GM12873 (cell line): Measurements from ENCODE around the gene SOD2.

Experiments
- CTCF ChIP-seq: IDR thresholded peaks from 2 replicates; pipeline ENCODE4 v1.5.1; 2012; ENCODE audit warnings: low read depth, mild to moderate bottlenecking, moderate library complexity, low read length, control low read depth; ENCODE audit not compliant: insufficient read depth; ENCODE audit errors: missing control alignments

Gene SOD2

DNA sequence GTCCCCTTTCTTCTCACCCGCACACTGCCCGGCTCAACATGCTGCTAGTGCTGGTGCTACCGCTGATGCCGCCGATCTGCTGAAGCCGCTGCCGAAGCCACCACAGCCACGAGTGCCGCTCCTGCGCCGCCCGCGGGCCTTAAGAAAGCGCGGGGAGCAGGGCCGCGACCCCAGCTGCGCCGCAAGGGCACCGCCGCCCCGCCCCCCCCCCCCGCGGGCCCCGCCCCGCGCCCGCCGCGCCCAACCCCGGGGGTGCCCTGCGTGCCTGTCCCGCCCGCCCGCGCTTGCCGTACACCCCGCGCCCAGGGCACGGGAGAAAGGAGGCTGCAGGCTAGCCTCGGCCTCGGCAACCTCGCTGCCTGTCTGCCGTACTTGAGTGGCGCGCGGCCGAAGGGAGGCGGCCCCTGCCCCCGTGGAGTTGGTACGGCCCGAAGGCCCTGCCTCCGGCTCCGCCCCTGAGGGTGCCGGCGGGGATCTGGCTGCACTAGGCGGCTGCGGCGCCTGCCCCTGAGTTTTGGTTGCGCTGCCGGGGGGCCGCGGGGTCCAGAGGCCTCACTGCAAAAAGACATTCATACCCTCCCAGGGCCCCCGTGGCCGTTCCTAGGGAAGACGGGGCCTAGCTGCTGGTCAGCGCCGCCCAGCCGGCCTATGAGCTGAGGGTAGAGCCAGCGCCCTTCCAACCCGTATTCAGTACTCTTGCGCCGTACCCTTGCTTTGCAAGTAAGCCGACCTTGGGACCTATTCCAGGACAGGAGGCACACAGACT, at the start of gene SOD2:
TSS of gene SOD2 (minus strand) at position 114 of the 766 bp plus-strand sequence. CDS start at position 40, 74 bp downstream.
- no peak for TF ChIP-seq CTCF

- no peak for TF ChIP-seq CTCF
Observed at GRCh38 chr6:159742165-159742564, 49.1 kb upstream of the SOD2 start.

DNA sequence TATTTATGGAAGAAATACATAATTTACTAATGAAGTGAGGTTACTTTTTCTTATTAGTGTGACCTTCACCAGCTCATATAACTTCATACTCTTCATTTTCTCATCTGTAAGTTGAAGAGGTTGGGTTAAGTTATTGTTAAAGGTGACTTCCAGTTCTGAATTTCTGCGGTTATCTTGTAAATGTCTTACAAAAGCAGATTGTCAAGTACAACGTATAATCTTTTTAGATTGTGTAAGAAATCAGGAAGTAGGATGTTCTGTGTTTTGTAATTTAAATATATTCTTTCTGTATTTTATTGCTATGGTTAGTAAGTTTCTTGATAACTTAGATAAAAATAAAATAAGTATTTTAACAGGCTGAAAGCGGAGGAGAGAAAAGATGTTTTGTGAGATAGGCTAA, 46.3 kb upstream of the SOD2 start:
- TF ChIP-seq CTCF, result no peak

DNA sequence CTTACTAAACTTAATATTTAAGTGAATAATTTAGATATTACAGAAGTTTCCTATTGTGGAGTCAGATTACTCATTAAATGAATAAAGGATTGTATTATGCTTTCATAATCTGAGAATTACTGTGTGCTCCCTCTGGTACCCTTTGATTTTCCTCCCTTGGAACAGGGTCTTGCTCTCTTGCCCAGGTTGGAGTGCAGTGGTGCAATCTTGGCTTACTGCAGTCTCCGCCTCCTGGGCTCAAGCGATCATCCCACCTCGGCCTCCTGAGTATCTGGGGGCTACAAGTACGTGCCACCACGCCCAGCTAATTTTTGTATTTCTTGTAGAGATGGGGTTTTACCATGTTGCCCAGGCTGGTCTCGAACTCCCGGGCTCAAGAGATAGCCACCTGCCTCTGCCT, 43.9 kb upstream of the SOD2 start:
- TF ChIP-seq CTCF, result no peak

GRCh38 chr6:159730332-159730676, 37.3 kb upstream of the SOD2 start:
- no peak for TF ChIP-seq CTCF

GRCh38 chr6:159729598-159730331, 36.7 kb upstream of the SOD2 start:
- TF ChIP-seq CTCF, result no peak

DNA sequence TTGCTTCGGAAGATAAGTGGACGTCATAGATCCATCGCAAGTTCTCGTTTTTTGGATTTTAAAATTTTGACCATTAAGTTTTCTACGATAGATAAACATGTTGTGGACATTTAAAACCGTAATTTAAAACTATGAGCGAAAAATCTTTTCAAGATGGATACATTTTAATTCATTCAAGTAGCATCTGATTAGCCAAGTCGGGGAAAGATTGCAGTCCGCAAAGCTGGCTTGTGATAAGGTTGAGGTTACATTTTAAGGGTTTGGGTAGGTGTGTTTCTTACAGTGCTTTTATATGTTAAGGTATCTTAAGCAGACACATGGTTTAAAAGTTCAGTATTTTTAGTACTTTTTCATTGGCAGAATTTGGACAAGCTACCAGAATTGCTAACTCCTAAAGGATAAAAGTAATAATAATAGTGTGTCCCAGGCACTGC, 35.5 kb upstream of the SOD2 start:
- TF ChIP-seq CTCF, result no peak
